Ovary (tissue), 9 donors: Measurements from ENCODE around the gene CFAP43. TPM values are rescaled to one million over a fixed set of nuclear protein-coding genes. Genes with fewer than 3 reads are reported as not detected.

ENCODE experiments used
- DNase-seq, 5 donors: peaks; one replicate each; pipeline ENCODE4 v3.0.0-alpha.2; 2019 to 2020
- H3K27ac ChIP-seq, 2 donors: fragments of 200-600 bp; one replicate each; pipeline versions ENCODE4 v1.5.1 to v1.8.0; 2019 to 2022
- H3K27me3 ChIP-seq: fragments of 200-600 bp; one replicate; pipeline ENCODE4 v1.8.0; 2022
- H3K36me3 ChIP-seq: fragments of 200-600 bp; sonication (generic); one replicate; pipeline ENCODE4 v1.5.1; 2019
- H3K4me1 ChIP-seq: one replicate; pipeline ENCODE4 v1.8.1; 2013; ENCODE audit warnings: mild to moderate bottlenecking, moderate library complexity; ENCODE audit not compliant: insufficient read depth
- H3K4me3 ChIP-seq: fragments of 200-600 bp; sonication (generic); one replicate; pipeline ENCODE4 v1.5.1; 2017
- H3K9me3 ChIP-seq, 2 donors: fragments of 200-600 bp in 1 of 2; sonication (generic) in 1 of 2; one replicate each; pipeline versions ENCODE4 v1.5.1 to v1.8.1; 2013 to 2019; ENCODE audit warnings: mild to moderate bottlenecking in 1 of 2, moderate library complexity in 1 of 2
- CTCF ChIP-seq, 3 donors: fragments of 450-650 bp in 2 of 3; fragments of 200-600 bp in 1 of 3; IDR thresholded peaks; one replicate each; pipeline versions ENCODE4 v1.5.1 to v1.8.0; 2016 to 2022; ENCODE audit warnings: antibody characterized with exemption in 3 of 3, mild to moderate bottlenecking in 1 of 3
- EP300 ChIP-seq: sonication (generic); formaldehyde crosslinking; IDR thresholded peaks from one replicate; pipeline ENCODE4 v1.6.1; 2017; ENCODE audit warnings: antibody characterized with exemption
- POLR2A ChIP-seq: fragments of 450-650 bp; IDR thresholded peaks from one replicate; pipeline ENCODE4 v1.6.1; 2017; ENCODE audit warnings: antibody characterized with exemption, mild to moderate bottlenecking, moderate library complexity
- WGBS, 3 donors: extraction: QIAGEN DNeasy Blood & Tissue Kit in 1 of 3; methylation state at CpG; one replicate each; pipeline versions ENCODE4 v1.1.5 to v1.1.7; 2013 to 2017; 5-methylcytosine and 5-hydroxymethylcytosine counted together
- intact Hi-C, 4 donors: fragments of 100-400 bp; cut with DNase I; formaldehyde crosslinking; loops; one replicate each; pipeline versions ENCODE4 v1.11.0 to v1.15.1; 2022 to 2023
- polyA plus RNA-seq, 2 donors: library from polyadenylated mRNA; stranded (reverse); fragments of 200-250 nt in 1 of 2; fragments of 350-450 nt in 1 of 2; fragmentation: Illumina TruSeq in 1 of 2; extraction: RNeasy Lipid Tissue Mini Kit (QIAGEN cat#74804) in 1 of 2; gene quantifications; one replicate each; pipeline ENCODE4 v1.2.3, GENCODE V29; 2013 to 2014
- total RNA-seq, 7 donors: library from RNA; depleted of rRNA in 2 of 7; stranded (reverse); fragments of >200 nt in 2 of 7; fragmentation: NEBNext Ultra II Directional in 3 of 7; extraction: Animal tissue kit (Norgen Biotek cat#: 25700) in 3 of 7; gene quantifications; one replicate each; pipeline versions ENCODE4 v1.1.0 to v1.2.4, GENCODE V29; 2016 to 2023
- donor health status: DM: no; HTN: no; CAD: no; lungs with moderate emphysema.
- donor health status: DM: no; HTN: no; CAD: no.
- donor health status: Bipolar disorder and iron deficiency.
- donor health status: DM: yes; HTN: yes; CAD: no.
- donor health status: DM: no; HTN: no; CAD: no.
- donor health status: DM: yes; HTN: yes; CAD: no.

Gene CFAP43
- total and polyA plus RNA-seq, 9 donors: 1.1 to 58.6 (median 2.6) TPM

DNA sequence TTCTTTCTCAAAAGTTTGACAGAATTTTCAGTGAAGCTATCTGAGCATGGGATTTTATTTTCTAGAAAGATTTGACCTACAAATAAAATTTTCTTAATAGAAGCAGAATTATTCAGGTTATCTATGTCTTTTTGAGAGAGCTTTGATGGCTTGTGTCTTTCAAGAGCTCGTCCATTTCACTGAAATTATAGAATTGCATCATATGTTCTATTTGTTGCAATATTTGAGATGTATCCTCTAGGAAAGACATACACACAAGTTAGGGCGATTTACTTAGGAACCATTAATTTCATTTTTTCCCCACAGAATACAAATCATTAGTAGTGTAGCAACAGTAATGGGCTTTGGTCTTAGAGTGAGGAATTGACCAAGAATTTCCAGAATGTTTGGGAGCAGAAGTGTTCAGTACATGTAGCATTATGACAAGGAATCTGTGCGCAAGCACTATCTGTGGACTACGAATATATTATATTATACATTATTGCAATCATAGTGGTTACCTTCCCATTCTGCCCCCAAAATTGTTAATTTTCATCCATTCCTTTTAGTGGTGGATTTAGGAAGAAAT is 133.7 kb downstream of the CFAP43 start:
- Histone ChIP-seq H3K27me3 (no peaks in the 10 kb centered on the region), H3K27ac (no peak overlapping the region), H3K36me3 (no peaks in the 10 kb centered on the region), H3K9me3 (no peaks in the 10 kb centered on the region), H3K4me3 (no peak overlapping the region), H3K4me1 (no peaks in the 10 kb centered on the region)
- DNase-seq: no peak
- 93 to 97% (median 95%) methylated on average over 4 of the region's 4 CpGs for WGBS, 3 donors
- intact Hi-C loops: no loop called here
- TF ChIP-seq POLR2A (no peak), EP300 (no peak), CTCF (IDR thresholded peaks at IDR 0.05) (no peak)

DNA sequence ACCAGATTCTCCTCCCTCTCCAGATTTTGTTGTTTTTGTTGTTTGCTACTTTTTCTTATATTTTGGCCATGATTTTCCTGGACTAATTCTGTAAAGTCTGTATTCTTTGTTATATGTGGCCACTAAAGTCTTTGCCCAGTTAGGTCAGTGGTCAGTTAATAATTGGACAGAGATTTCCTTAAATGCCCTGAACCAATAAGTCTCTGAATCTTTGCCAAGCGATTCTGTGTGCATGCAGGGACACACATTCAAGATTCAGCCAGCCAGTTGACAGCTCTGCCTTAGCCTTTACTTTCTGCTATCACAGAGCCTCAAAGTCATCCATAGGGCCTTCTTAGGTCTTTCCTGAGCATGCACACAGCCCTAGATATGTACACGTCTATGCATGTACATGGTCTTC is 135.5 kb downstream of the CFAP43 start:
- Histone ChIP-seq H3K4me1 (no peaks in the 10 kb centered on the region), H3K36me3 (no peaks in the 10 kb centered on the region), H3K4me3 (no peak overlapping the region), H3K27ac (no peak overlapping the region), H3K27me3 (no peaks in the 10 kb centered on the region), H3K9me3 (no peaks in the 10 kb centered on the region)
- WGBS, 3 donors: 89 to 91% (median 90%) methylated on average over 2 of the region's 2 CpGs
- no peak for DNase-seq
- intact Hi-C loops: no loop called here
- TF ChIP-seq CTCF (IDR thresholded peaks at IDR 0.05): no peak
- no peak for TF ChIP-seq EP300
- TF ChIP-seq POLR2A: no peak

DNA sequence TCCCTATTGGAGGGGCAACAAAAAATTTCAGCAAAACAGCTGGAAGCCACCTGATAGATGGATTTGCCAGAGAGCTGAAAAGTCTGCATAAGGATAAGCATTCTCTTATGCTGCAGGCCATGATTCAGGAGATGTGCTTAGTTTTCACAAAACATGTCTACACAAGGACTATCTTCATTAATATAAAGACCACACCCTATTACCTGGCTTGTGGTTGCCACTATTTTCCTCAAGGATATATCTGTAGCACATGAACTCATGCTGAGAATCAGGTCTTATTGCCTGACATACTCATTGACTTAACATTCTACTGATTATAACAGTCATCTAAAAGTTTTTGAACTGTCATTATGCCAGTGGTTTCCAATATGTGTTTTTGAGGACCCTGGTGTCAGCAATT is 139.4 kb downstream of the CFAP43 start:
- TF ChIP-seq EP300 (no peak), CTCF (IDR thresholded peaks at IDR 0.05) (no peak), POLR2A (no peak)
- Histone ChIP-seq H3K4me1 (no peaks in the 10 kb centered on the region), H3K36me3 (no peaks in the 10 kb centered on the region), H3K27ac (no peak overlapping the region), H3K27me3 (no peaks in the 10 kb centered on the region), H3K9me3 (no peaks in the 10 kb centered on the region), H3K4me3 (no peak overlapping the region)
- intact Hi-C loops: no loop called here
- no peak for DNase-seq

- DNase-seq: no peak
- 58 to 65% (median 59%) methylated on average over 2 of the region's 2 CpGs for WGBS, 3 donors
- TF ChIP-seq EP300 (no peak), CTCF (IDR thresholded peaks at IDR 0.05) (no peak), POLR2A (no peak)
- H3K36me3 ChIP-seq: no peaks in the 10 kb centered on the region
- no peak overlapping the region for H3K27ac ChIP-seq
- intact Hi-C loops: no loop called here
- no peaks in the 10 kb centered on the region for H3K4me1 ChIP-seq
- H3K9me3 ChIP-seq: no peaks in the 10 kb centered on the region
- H3K4me3 ChIP-seq: no peak overlapping the region
- no peaks in the 10 kb centered on the region for H3K27me3 ChIP-seq
Measured at GRCh38 chr10:104090611-104091010, 141.6 kb downstream of the CFAP43 start.
